Nephron progenitor cell (in vitro differentiated cells): ENCODE measurements around the gene STARD7.

Experiments
- DNase-seq: peaks from one replicate; pipeline ENCODE4 v3.0.0; 2021
- H3K27ac Mint-ChIP-seq: 2 replicates; pipeline ENCODE4 v1.8.0; 2021; ENCODE audit warnings: mild to moderate bottlenecking, moderate library complexity, mixed read lengths
- H3K27me3 Mint-ChIP-seq: 2 replicates; pipeline ENCODE4 v1.8.0; 2021; ENCODE audit warnings: mild to moderate bottlenecking, low read depth, mixed read lengths; ENCODE audit not compliant: poor library complexity
- H3K36me3 Mint-ChIP-seq: 2 replicates; pipeline ENCODE4 v1.8.0; 2021; ENCODE audit warnings: low read depth, mixed read lengths
- H3K4me1 Mint-ChIP-seq: 2 replicates; pipeline ENCODE4 v1.8.0; 2021; ENCODE audit warnings: mixed read lengths
- H3K4me3 Mint-ChIP-seq: 2 replicates; pipeline ENCODE4 v1.8.0; 2021; ENCODE audit warnings: mild to moderate bottlenecking, moderate library complexity, mixed read lengths
- H3K9me3 Mint-ChIP-seq: 2 replicates; pipeline ENCODE4 v1.8.0; 2021; ENCODE audit warnings: mild to moderate bottlenecking, moderate library complexity, mixed read lengths
- TF ChIP-seq, protein P1 (sequence below): fragments of 200-600 bp; sonication (generic); IDR thresholded peaks from 2 replicates; pipeline ENCODE4 v1.5.0; 2021; ENCODE audit warnings: antibody characterized with exemption

Gene STARD7

DNA sequence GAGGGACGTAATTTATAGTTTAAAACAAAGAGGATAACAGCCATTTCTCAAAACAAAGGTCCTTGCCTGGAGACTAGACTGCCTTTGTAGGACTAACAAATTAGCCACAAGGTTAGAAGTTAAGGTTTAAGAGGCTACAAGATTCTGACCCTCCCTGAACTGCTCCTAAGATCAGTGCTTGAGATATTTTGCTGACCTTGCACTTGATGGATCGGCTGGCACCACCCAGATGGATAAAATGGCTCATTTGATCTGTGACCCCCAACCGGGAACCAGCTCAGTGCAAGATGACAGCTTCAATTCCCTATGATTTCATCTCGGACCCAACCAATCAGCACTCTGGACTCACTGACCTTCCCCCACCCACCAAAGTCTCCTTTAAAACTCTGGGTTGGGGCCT lies 3.7 kb upstream of the STARD7 start:
- Mint-ChIP-seq H3K4me3 (no peak overlapping the region), H3K27ac (no peak overlapping the region), H3K27me3 (no peaks in the 10 kb centered on the region), H3K9me3 (no peaks in the 10 kb centered on the region), H3K36me3 (peaks cover 4% of the 10 kb centered on the region), H3K4me1 (peaks cover 29% of the 10 kb centered on the region)
- no peak for DNase-seq
- TF ChIP-seq, protein P1, sequence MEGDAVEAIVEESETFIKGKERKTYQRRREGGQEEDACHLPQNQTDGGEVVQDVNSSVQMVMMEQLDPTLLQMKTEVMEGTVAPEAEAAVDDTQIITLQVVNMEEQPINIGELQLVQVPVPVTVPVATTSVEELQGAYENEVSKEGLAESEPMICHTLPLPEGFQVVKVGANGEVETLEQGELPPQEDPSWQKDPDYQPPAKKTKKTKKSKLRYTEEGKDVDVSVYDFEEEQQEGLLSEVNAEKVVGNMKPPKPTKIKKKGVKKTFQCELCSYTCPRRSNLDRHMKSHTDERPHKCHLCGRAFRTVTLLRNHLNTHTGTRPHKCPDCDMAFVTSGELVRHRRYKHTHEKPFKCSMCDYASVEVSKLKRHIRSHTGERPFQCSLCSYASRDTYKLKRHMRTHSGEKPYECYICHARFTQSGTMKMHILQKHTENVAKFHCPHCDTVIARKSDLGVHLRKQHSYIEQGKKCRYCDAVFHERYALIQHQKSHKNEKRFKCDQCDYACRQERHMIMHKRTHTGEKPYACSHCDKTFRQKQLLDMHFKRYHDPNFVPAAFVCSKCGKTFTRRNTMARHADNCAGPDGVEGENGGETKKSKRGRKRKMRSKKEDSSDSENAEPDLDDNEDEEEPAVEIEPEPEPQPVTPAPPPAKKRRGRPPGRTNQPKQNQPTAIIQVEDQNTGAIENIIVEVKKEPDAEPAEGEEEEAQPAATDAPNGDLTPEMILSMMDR: no peak

- Mint-ChIP-seq H3K4me3 (peak overlapping the region; percentile 85), H3K27me3 (no peaks in the 10 kb centered on the region), H3K4me1 (peaks cover 56% of the 10 kb centered on the region), H3K36me3 (peaks cover 16% of the 10 kb centered on the region), H3K27ac (peak overlapping the region; percentile 36), H3K9me3 (no peaks in the 10 kb centered on the region)
- TF ChIP-seq, protein P1: no peak
- no peak for DNase-seq
Measured at GRCh38 chr2:96209729-96210085, 1.1 kb upstream of the STARD7 start.

DNA sequence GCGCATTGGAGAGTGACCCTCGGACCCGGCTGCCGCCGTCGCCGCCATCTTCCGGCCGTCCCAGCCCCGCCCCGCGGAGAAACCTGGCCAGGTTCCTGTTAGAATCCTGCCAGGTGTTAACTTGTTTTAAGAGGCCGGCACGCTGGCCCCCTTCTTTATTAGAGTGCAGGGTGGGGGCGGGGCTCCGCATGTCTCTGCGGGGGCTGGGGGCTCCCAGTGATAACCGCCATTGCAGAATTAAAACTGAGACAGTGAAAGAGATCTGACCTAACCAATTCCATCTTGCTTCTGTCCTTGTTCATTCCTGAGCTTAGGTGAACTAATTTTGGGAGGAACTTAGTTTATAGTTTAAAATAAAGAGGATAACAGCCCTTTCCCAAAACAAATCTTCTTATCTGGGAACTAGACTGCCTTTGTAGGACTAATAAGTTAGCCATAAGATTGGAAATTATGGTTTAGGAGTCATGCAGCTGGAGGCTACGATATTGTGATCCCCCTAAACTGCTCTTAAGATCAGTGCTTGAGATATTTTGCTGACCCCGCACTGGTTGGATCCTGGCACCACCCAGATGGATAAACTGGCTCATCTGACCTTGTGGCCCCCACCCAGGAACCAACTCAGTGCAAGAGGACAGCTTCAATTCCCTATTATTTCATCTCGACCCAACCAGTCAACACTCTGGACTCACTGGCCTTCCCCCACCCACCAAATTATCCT lies 543 bp upstream of the STARD7 start:
- DNase-seq: no peak
- Mint-ChIP-seq H3K27ac (peak overlapping the region; percentile 80), H3K36me3 (peaks cover 18% of the 10 kb centered on the region), H3K9me3 (no peaks in the 10 kb centered on the region), H3K27me3 (no peaks in the 10 kb centered on the region), H3K4me1 (peaks cover 59% of the 10 kb centered on the region), H3K4me3 (peak overlapping the region; percentile 85)
- TF ChIP-seq, protein P1: no peak

DNA sequence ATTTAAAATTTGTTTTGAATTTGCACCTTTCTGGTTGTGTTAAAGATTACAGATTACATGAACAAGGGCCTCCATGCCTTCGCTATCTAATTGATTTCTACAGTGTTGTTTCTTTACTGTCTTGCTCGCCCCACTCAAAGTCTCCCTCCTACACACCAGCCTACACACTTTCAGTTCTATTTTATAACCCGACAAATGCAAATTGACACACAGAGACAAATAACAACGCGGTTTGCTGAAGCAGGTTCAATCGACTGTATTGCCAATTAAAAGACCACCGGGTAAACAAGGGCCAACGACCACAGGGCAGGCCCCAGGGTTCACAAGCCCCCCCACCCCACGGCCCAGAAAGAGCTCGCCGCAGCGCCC lies 869 bp downstream of the STARD7 start:
- no peak for DNase-seq
- H3K4me3 Mint-ChIP-seq: peak overlapping the region; percentile 100
- H3K4me1 Mint-ChIP-seq: peaks cover 71% of the 10 kb centered on the region
- TF ChIP-seq, protein P1: no peak
- H3K9me3 Mint-ChIP-seq: no peaks in the 10 kb centered on the region
- no peaks in the 10 kb centered on the region for H3K27me3 Mint-ChIP-seq
- peaks cover 23% of the 10 kb centered on the region for H3K36me3 Mint-ChIP-seq
- peak overlapping the region; percentile 97 for H3K27ac Mint-ChIP-seq

GRCh38 chr2:96207073-96207773 lies 1.4 kb downstream of the STARD7 start:
- TF ChIP-seq, protein P1: no peak
- H3K36me3 Mint-ChIP-seq: peaks cover 23% of the 10 kb centered on the region
- H3K4me1 Mint-ChIP-seq: peaks cover 70% of the 10 kb centered on the region
- no peaks in the 10 kb centered on the region for H3K9me3 Mint-ChIP-seq
- DNase-seq: no peak
- no peaks in the 10 kb centered on the region for H3K27me3 Mint-ChIP-seq
- H3K27ac Mint-ChIP-seq: peak overlapping the region; percentile 97
- H3K4me3 Mint-ChIP-seq: peak overlapping the region; percentile 100

GRCh38 chr2:96205888-96206287 lies 2.7 kb downstream of the STARD7 start:
- no peaks in the 10 kb centered on the region for H3K9me3 Mint-ChIP-seq
- peaks cover 23% of the 10 kb centered on the region for H3K36me3 Mint-ChIP-seq

More at GRCh38 chr2:96205888-96206287, 2.7 kb downstream of the STARD7 start:
- Mint-ChIP-seq H3K27ac (peak overlapping the region; percentile 29), H3K4me3 (peak overlapping the region; percentile 77), H3K27me3 (no peaks in the 10 kb centered on the region), H3K4me1 (peaks cover 65% of the 10 kb centered on the region)
- no peak for DNase-seq
- TF ChIP-seq, protein P1: no peak
